PC-9 (cell line): ENCODE data around the gene GMCL2. TPM values are rescaled to one million over a fixed set of nuclear protein-coding genes. Genes with fewer than 3 reads are reported as not detected.
A peak's percentile ranks its signal among the peaks of the same experiment; 100 is the strongest.

Source experiments
- BruUV-seq: library from RNA; stranded (reverse); fragments of 400-500 nt; replicated peaks from 2 replicates; lab custom pipeline; 2021; lab: Mats Ljungman, UMichigan
- CTCF ChIA-PET: fragments of 300-600 bp; sonication (Branson Sonifier 250); formaldehyde crosslinking; loops from one replicate; lab custom pipeline; 2022; ENCODE audit warnings: antibody characterized with exemption; lab: Charles Lee
- POLR2A ChIA-PET: fragments of 300-600 bp; sonication (Branson Sonifier 250); formaldehyde crosslinking; loops from one replicate; lab custom pipeline; 2022; ENCODE audit warnings: antibody characterized with exemption; ENCODE audit not compliant: unreplicated experiment; lab: Charles Lee
- DNase-seq, 2 experiments: peaks; one replicate each; pipeline versions ENCODE4 v3.0.0 to v3.0.0-alpha.2; 2015 to 2022; ENCODE audit warnings: mixed read lengths in 1 of 2
- H2AFZ ChIP-seq: fragments of 200-600 bp; sonication (generic); 2 replicates; pipeline ENCODE4 v1.8.1; 2017; ENCODE audit warnings: antibody characterized with exemption
- H3F3A ChIP-seq: fragments of 200-600 bp; sonication (generic); 2 replicates; pipeline ENCODE4 v1.8.1; 2017; ENCODE audit warnings: antibody characterized with exemption, mild to moderate bottlenecking, low read depth; ENCODE audit not compliant: insufficient read depth
- H3K27ac ChIP-seq: fragments of 200-600 bp; sonication (generic); 2 replicates; pipeline ENCODE4 v1.6.1; 2016; ENCODE audit warnings: mixed run types
- H3K27me3 ChIP-seq: fragments of 200-600 bp; sonication (generic); 2 replicates; pipeline ENCODE4 v1.6.1; 2016; ENCODE audit warnings: low read depth, mixed run types; ENCODE audit not compliant: insufficient read depth
- H3K36me3 ChIP-seq: fragments of 200-600 bp; sonication (generic); 2 replicates; pipeline ENCODE4 v1.6.1; 2016; ENCODE audit warnings: low read depth, mixed run types
- H3K4me1 ChIP-seq: fragments of 200-600 bp; sonication (generic); replicated peaks from 2 replicates; pipeline ENCODE4 v1.6.1; 2016; ENCODE audit warnings: mixed run types; ENCODE audit not compliant: insufficient read depth
- H3K4me2 ChIP-seq: fragments of 200-600 bp; sonication (generic); 2 replicates; pipeline ENCODE4 v1.6.1; 2017; ENCODE audit warnings: mixed run types
- H3K4me3 ChIP-seq: fragments of 200-600 bp; sonication (generic); 2 replicates; pipeline ENCODE4 v1.6.1; 2016; ENCODE audit warnings: mixed run types
- H3K79me2 ChIP-seq: fragments of 200-600 bp; sonication (generic); 2 replicates; pipeline ENCODE4 v1.6.1; 2017; ENCODE audit warnings: low read depth, mixed run types
- H3K9me2 ChIP-seq: fragments of 200-600 bp; sonication (generic); 2 replicates; pipeline ENCODE4 v1.8.1; 2017; ENCODE audit warnings: mild to moderate bottlenecking; ENCODE audit not compliant: insufficient read depth
- H3K9me3 ChIP-seq: fragments of 200-600 bp; sonication (generic); 2 replicates; pipeline ENCODE4 v1.8.1; 2016; ENCODE audit warnings: low read depth; ENCODE audit not compliant: insufficient read depth
- H4K20me1 ChIP-seq: fragments of 200-600 bp; sonication (generic); 2 replicates; pipeline ENCODE4 v1.8.1; 2017; ENCODE audit not compliant: insufficient read depth
- EZH2 ChIP-seq: fragments of 200-600 bp; sonication (generic); IDR thresholded peaks from 2 replicates; pipeline ENCODE4 v1.8.0; 2017; ENCODE audit warnings: antibody characterized with exemption, low read depth
- intact Hi-C: fragments of 100-400 bp; cut with micrococcal nuclease; formaldehyde crosslinking; loops from one replicate; pipeline ENCODE4 v1.10.0; 2022; ENCODE audit not compliant: unreplicated experiment
- total RNA-seq: library from RNA; stranded (reverse); gene quantifications from 2 replicates; pipeline ENCODE4 v1.2.3, GENCODE V29; 2021
- TF ChIP-seq, protein P1 (sequence below): fragments of 200-600 bp; sonication (generic); conservative IDR thresholded peaks from 2 replicates; pipeline ENCODE4 v1.6.1; 2017; ENCODE audit warnings: mixed run types, antibody characterized with exemption, mild to moderate bottlenecking, moderate library complexity

Gene GMCL2
- total RNA-seq, 1 experiment from 2014 or later: not detected

DNA sequence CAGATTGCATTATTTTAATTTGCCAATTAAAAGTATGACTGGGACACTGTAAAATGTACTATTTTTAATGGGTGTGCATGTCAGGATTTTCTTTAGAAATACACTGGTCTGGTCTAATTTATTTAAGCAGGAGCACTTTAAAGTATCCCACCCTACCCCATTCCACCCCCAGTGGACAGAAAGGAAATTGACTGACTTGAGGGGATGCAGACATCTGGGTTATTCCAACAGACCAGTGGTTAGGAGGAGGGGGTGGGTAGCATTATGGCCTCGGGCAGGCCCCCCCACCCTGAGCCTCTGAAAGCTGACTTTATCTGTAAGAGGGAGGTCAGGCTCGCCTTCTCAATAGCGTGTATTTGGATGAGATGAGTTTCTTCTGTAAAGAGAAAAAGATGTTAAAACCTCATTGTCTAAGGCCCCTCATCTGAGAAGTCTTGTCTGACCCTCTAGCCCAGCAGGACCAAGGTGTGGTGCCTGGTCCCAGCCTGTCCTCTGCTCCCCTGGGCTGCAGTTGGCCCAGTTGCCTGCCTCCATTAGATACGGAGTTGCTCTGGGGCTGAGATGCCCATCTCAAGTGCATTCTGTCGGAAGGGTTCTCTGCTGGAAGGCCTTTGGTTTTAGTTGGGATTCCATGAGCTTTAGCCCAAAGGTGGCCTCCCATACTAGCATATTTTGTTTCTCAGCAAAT lies 21.5 kb upstream of the GMCL2 start:
- ChIA-PET POLR2A (no interaction called here), CTCF (no interaction called here)
- H3K9me3 ChIP-seq: no peaks in the 10 kb centered on the region
- H3K4me3 ChIP-seq: no peak overlapping the region
- H3K36me3 ChIP-seq: peaks cover 53% of the 10 kb centered on the region
- intact Hi-C loops: no loop called here
- H3K27ac ChIP-seq: no peak overlapping the region
- no peak overlapping the region for H2AFZ ChIP-seq
- peaks cover 78% of the 10 kb centered on the region for H4K20me1 ChIP-seq
- TF ChIP-seq EZH2: no peak
- TF ChIP-seq, protein P1, sequence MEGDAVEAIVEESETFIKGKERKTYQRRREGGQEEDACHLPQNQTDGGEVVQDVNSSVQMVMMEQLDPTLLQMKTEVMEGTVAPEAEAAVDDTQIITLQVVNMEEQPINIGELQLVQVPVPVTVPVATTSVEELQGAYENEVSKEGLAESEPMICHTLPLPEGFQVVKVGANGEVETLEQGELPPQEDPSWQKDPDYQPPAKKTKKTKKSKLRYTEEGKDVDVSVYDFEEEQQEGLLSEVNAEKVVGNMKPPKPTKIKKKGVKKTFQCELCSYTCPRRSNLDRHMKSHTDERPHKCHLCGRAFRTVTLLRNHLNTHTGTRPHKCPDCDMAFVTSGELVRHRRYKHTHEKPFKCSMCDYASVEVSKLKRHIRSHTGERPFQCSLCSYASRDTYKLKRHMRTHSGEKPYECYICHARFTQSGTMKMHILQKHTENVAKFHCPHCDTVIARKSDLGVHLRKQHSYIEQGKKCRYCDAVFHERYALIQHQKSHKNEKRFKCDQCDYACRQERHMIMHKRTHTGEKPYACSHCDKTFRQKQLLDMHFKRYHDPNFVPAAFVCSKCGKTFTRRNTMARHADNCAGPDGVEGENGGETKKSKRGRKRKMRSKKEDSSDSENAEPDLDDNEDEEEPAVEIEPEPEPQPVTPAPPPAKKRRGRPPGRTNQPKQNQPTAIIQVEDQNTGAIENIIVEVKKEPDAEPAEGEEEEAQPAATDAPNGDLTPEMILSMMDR: peak; percentile 32; the same call in 1 of the 2 replicates
- peaks cover 59% of the 10 kb centered on the region for H3K79me2 ChIP-seq
- no peak overlapping the region for H3K4me2 ChIP-seq
- peaks cover 22% of the 10 kb centered on the region for H3K4me1 ChIP-seq
- H3K9me2 ChIP-seq: no peaks in the 10 kb centered on the region
- no peak for DNase-seq
- BruUV-seq: no TSS peak
- peaks cover 79% of the 10 kb centered on the region for H3F3A ChIP-seq
- H3K27me3 ChIP-seq: no peaks in the 10 kb centered on the region

GRCh38 chr5:178207917-178208280 lies 20.7 kb upstream of the GMCL2 start:
- ChIA-PET CTCF (no interaction called here), POLR2A (no interaction called here)
- H3K9me2 ChIP-seq: no peaks in the 10 kb centered on the region
- H3K4me3 ChIP-seq: no peak overlapping the region
- H4K20me1 ChIP-seq: peaks cover 73% of the 10 kb centered on the region
- no peak for DNase-seq
- H3K36me3 ChIP-seq: peaks cover 53% of the 10 kb centered on the region
- H3F3A ChIP-seq: peaks cover 72% of the 10 kb centered on the region
- H3K4me2 ChIP-seq: no peak overlapping the region
- no peak overlapping the region for H3K27ac ChIP-seq
- no peaks in the 10 kb centered on the region for H3K27me3 ChIP-seq
- H3K79me2 ChIP-seq: peaks cover 59% of the 10 kb centered on the region
- H3K4me1 ChIP-seq: peaks cover 22% of the 10 kb centered on the region
- TF ChIP-seq EZH2: no peak
- TF ChIP-seq, protein P1: no peak
- no peaks in the 10 kb centered on the region for H3K9me3 ChIP-seq
- BruUV-seq: no TSS peak
- no peak overlapping the region for H2AFZ ChIP-seq
- intact Hi-C loops: no loop called here

- H3K9me3 ChIP-seq: no peaks in the 10 kb centered on the region
- no peaks in the 10 kb centered on the region for H3K9me2 ChIP-seq
- BruUV-seq: no TSS peak
- intact Hi-C loops: no loop called here
- H2AFZ ChIP-seq: no peak overlapping the region
- peaks cover 59% of the 10 kb centered on the region for H3K79me2 ChIP-seq
- no peak overlapping the region for H3K27ac ChIP-seq
- no peak for TF ChIP-seq EZH2
- TF ChIP-seq, protein P1: no peak
- peak overlapping the region; percentile 87 for H3K4me2 ChIP-seq
- POLR2A ChIA-PET: interaction anchor here (0.6 kb wide), 2 partner anchors 653 to 732 kb away, joined by 3 to 4 read pairs; partner anchors contain the start of gene ZNF354B
- peak overlapping the region; percentile 85; the same call in 1 of the 2 replicates for H3K4me3 ChIP-seq
- H4K20me1 ChIP-seq: peaks cover 69% of the 10 kb centered on the region
- H3K36me3 ChIP-seq: peaks cover 53% of the 10 kb centered on the region
- DNase-seq: peak in 1 of 2 experiments; percentile 38
- H3K27me3 ChIP-seq: no peaks in the 10 kb centered on the region
- H3F3A ChIP-seq: peaks cover 74% of the 10 kb centered on the region
- H3K4me1 ChIP-seq: peaks cover 22% of the 10 kb centered on the region
- CTCF ChIA-PET: no interaction called here
Observed at GRCh38 chr5:178207183-178207916, 20.2 kb upstream of the GMCL2 start.
